WI38 (cell line): Measurements from ENCODE around the gene CUL9.

Experiments
- H3K4me3 ChIP-seq: 2 replicates; pipeline ENCODE4 v1.5.1; 2011; ENCODE audit warnings: low read depth, mild to moderate bottlenecking, control low read depth, low read length
- TF ChIP-seq, protein P1 (sequence below): IDR thresholded peaks from 2 replicates; pipeline ENCODE4 v1.5.1; 2012; ENCODE audit warnings: low read depth, mild to moderate bottlenecking, control low read depth, low read length

The CUL9 gene

GRCh38 chr6:43231053-43231452 lies 49.1 kb downstream of the CUL9 start:
- TF ChIP-seq, protein P1, sequence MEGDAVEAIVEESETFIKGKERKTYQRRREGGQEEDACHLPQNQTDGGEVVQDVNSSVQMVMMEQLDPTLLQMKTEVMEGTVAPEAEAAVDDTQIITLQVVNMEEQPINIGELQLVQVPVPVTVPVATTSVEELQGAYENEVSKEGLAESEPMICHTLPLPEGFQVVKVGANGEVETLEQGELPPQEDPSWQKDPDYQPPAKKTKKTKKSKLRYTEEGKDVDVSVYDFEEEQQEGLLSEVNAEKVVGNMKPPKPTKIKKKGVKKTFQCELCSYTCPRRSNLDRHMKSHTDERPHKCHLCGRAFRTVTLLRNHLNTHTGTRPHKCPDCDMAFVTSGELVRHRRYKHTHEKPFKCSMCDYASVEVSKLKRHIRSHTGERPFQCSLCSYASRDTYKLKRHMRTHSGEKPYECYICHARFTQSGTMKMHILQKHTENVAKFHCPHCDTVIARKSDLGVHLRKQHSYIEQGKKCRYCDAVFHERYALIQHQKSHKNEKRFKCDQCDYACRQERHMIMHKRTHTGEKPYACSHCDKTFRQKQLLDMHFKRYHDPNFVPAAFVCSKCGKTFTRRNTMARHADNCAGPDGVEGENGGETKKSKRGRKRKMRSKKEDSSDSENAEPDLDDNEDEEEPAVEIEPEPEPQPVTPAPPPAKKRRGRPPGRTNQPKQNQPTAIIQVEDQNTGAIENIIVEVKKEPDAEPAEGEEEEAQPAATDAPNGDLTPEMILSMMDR = no peak
- no peak overlapping the region for H3K4me3 ChIP-seq

- TF ChIP-seq, protein P1 = no peak
Measured at GRCh38 chr6:43231735-43232450, 49.9 kb downstream of the CUL9 start.

DNA sequence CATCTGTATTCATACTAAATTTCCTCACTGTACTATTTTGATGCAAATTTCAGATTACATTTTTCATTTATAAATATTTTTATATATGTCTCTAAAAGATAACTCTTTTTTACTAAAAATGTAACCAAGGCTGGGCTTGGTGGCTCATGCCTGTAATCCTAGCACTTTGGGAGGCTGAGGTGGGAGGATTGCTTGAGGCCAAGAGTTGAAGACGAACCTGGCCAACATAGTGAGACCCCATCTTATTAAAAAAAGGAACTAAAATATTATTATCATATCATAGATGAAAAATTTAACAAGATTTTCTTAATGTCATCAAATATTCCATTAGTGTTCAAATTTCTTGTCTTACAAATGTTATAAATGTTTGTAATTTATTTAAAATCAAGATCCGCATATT lies 53.8 kb downstream of the CUL9 start:
- TF ChIP-seq, protein P1 = no peak
- no peak overlapping the region for H3K4me3 ChIP-seq

More at GRCh38 chr6:43231735-43232450, 49.9 kb downstream of the CUL9 start:
- no peak overlapping the region for H3K4me3 ChIP-seq

GRCh38 chr6:43239054-43239453 lies 57.1 kb downstream of the CUL9 start:
- TF ChIP-seq, protein P1 = no peak
- no peak overlapping the region for H3K4me3 ChIP-seq

GRCh38 chr6:43240950-43241349 lies 59.0 kb downstream of the CUL9 start:
- H3K4me3 ChIP-seq = no peak overlapping the region
- TF ChIP-seq, protein P1 = no peak

- H3K4me3 ChIP-seq = no peak overlapping the region
- TF ChIP-seq, protein P1 = no peak
Measured at GRCh38 chr6:43241446-43241845, 59.5 kb downstream of the CUL9 start.

DNA sequence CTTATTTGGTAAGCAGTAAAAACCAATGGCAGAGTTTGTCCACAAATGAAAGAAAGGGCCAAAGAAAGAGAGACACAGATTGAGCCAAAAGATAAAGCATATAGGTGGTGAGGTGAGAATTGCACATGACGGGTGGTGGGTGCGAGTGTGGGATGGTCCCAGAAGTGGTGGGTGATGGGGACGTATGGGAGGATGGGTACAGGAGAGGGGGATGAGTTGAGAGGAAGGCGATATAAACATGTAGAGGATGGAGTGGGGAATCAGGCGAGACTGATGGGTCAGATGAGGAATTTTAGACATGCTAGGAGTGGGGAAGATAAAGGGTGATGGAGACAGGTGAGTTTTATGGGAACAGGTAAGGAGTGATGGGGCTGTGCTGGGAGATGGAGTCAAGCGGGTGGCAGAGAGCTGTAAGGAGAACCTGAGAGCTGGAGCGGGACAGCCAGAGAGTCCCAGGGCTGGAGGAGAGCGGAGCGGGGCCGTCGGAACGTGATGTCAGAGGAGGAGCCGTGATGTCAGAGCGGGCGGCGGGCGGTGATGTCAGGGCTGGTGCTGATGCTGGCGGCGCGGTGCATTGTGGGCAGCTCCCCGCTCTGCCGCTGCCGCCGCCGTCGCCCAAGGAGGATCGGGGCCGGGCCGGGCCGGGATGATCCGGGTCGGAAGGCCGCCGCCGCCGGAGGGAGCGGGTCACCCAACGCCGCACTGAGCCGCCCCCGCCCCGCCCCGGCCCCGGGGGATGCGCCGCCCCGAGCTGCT lies 61.1 kb downstream of the CUL9 start, which contains the start of gene TTBK1:
TTBK1 (plus strand) TSS at position 574 of the 756 bp plus-strand sequence. CDS start 3,180 bp downstream, outside the sequence.
- TF ChIP-seq, protein P1 = no peak
- no peak within 1 kb of the TSS for H3K4me3 ChIP-seq
